ENCODE results near the gene SYT17.

SYT17 gene

DNA sequence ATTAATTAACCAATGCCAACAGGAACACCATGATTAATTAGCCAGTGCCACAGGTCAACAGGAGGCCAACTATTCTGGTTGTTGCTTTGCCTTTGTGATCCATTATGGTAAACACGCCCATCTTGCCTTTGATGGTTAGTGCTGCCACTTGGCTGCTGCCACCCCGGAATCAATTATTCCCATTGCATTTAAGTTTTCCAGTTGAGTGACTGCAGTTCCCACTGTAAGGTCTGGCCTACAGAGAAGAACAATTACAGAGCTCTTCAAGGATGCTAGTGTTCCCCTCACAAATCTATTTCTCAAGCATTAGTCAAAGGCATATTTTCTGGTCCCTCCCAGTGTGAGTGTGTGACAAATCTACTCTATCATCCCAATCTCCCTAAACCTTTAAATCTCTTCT, 110.4 kb downstream of the SYT17 start:
- TF ChIP-seq, protein P1, sequence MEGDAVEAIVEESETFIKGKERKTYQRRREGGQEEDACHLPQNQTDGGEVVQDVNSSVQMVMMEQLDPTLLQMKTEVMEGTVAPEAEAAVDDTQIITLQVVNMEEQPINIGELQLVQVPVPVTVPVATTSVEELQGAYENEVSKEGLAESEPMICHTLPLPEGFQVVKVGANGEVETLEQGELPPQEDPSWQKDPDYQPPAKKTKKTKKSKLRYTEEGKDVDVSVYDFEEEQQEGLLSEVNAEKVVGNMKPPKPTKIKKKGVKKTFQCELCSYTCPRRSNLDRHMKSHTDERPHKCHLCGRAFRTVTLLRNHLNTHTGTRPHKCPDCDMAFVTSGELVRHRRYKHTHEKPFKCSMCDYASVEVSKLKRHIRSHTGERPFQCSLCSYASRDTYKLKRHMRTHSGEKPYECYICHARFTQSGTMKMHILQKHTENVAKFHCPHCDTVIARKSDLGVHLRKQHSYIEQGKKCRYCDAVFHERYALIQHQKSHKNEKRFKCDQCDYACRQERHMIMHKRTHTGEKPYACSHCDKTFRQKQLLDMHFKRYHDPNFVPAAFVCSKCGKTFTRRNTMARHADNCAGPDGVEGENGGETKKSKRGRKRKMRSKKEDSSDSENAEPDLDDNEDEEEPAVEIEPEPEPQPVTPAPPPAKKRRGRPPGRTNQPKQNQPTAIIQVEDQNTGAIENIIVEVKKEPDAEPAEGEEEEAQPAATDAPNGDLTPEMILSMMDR (IDR thresholded peaks at IDR 0.05) = no peak
- Histone ChIP-seq H3K4me3 (ENCODE audit: low read depth in 1 of 2, low read length in 1 of 2) (no peak overlapping the region), H3K36me3 (no peaks in the 10 kb centered on the region), H3K9me3 (no peaks in the 10 kb centered on the region), H3K27me3 (no peaks in the 10 kb centered on the region), H3K4me1 (ENCODE audit: control insufficient read depth in 1 of 2, insufficient read depth in 1 of 2, low read depth in 1 of 2, low read length in 1 of 2) (no peaks in the 10 kb centered on the region), H3K27ac (no peak overlapping the region)

DNA sequence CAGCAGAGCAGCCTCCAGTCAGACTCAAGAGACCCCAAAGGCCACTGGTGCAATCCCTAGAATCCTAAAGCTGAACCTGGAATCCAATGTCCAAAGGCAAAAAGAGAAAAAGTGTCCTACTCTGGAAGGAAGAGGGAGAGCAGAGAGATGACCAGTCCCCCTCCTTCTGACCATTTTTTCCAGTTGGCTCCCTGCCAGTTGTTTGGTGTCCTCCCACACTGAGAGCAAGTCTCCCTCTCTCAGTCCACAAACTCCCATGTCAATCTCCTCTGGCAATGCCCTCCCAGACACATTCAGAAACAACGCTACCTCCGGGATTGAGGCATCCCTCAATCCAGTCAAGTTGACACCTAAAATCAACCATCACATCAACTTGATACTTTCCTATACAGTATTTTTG, 113.2 kb downstream of the SYT17 start:
- no peaks in the 10 kb centered on the region for H3K9me3 ChIP-seq
- H3K27me3 ChIP-seq = no peaks in the 10 kb centered on the region
- TF ChIP-seq, protein P1 (IDR thresholded peaks at IDR 0.05) = no peak
- H3K4me1 ChIP-seq (ENCODE audit: control insufficient read depth in 1 of 2, insufficient read depth in 1 of 2, low read depth in 1 of 2, low read length in 1 of 2) = no peaks in the 10 kb centered on the region
- H3K36me3 ChIP-seq = no peaks in the 10 kb centered on the region
- H3K4me3 ChIP-seq (ENCODE audit: low read depth in 1 of 2, low read length in 1 of 2) = no peak overlapping the region
- no peak overlapping the region for H3K27ac ChIP-seq

DNA sequence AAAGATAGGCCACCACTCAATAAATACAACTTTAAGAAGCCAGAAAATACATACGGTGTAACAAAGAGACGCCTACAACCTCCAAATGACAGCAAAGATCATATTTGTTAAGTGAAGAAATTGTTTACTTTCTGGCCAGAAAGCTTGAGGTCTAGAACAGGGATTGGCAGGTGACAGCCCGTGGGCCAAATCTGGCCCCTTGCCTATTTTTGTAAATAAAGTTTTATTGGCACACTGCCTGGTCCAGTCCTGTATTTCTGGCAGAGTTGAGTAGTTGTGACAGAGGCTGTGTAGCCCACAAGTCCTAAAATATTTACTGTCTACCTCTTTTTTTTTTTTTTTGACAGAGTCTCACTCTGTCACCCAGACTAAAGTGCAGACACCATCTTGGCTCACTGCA, 114.1 kb downstream of the SYT17 start:
- Histone ChIP-seq H3K36me3 (no peaks in the 10 kb centered on the region), H3K27me3 (no peaks in the 10 kb centered on the region), H3K27ac (no peak overlapping the region), H3K4me1 (ENCODE audit: control insufficient read depth in 1 of 2, insufficient read depth in 1 of 2, low read depth in 1 of 2, low read length in 1 of 2) (no peaks in the 10 kb centered on the region), H3K4me3 (ENCODE audit: low read depth in 1 of 2, low read length in 1 of 2) (no peak overlapping the region), H3K9me3 (no peaks in the 10 kb centered on the region)
- TF ChIP-seq, protein P1 (IDR thresholded peaks at IDR 0.05) = no peak

DNA sequence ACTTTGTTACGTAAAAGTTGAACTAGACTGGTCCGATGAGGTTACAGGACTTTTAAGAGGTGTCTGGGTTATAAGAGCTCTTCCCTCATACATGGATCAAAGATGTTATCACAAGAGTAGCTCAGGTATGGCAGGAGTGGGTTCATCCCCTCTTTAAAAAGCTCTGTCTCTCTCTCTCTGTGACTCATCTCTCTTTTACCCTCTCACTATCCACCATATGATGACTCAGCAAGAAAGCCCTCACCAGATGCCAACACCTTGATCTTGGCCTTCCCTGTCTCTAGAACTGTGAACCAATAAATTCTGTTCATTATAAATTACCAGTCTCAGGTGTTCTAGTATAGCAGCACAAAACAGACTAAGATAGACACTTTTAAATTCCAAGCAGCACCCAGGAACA, 115.6 kb downstream of the SYT17 start:
- Histone ChIP-seq H3K36me3 (no peaks in the 10 kb centered on the region), H3K9me3 (no peaks in the 10 kb centered on the region), H3K27ac (no peak overlapping the region), H3K27me3 (no peaks in the 10 kb centered on the region), H3K4me3 (ENCODE audit: low read depth in 1 of 2, low read length in 1 of 2) (no peak overlapping the region), H3K4me1 (ENCODE audit: control insufficient read depth in 1 of 2, insufficient read depth in 1 of 2, low read depth in 1 of 2, low read length in 1 of 2) (no peaks in the 10 kb centered on the region)
- TF ChIP-seq, protein P1 (IDR thresholded peaks at IDR 0.05) = no peak

DNA sequence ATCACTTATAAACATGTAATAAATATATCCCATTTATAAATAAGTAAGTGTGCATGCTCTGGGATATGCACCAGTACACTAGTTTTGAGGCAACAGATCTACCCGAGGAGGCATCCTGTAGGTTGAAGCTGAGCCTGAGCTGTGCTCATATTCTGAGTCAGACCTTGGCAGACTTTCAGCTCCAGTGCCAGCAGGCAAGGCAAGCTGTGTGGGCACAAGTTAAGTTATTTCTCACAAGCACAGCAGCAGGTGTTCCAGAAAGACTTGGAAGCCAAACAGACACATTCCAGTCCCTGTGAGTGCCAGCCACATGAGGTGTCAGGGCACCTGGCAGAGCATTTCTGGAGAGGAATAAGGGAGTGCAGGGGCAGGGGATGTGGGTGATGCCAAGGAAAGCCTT, 116.2 kb downstream of the SYT17 start:
- H3K9me3 ChIP-seq = no peaks in the 10 kb centered on the region
- no peaks in the 10 kb centered on the region for H3K4me1 ChIP-seq (ENCODE audit: control insufficient read depth in 1 of 2, insufficient read depth in 1 of 2, low read depth in 1 of 2, low read length in 1 of 2)
- H3K36me3 ChIP-seq = no peaks in the 10 kb centered on the region
- no peak overlapping the region for H3K27ac ChIP-seq
- H3K4me3 ChIP-seq (ENCODE audit: low read depth in 1 of 2, low read length in 1 of 2) = no peak overlapping the region
- TF ChIP-seq, protein P1 (IDR thresholded peaks at IDR 0.05) = no peak
- H3K27me3 ChIP-seq = no peaks in the 10 kb centered on the region

DNA sequence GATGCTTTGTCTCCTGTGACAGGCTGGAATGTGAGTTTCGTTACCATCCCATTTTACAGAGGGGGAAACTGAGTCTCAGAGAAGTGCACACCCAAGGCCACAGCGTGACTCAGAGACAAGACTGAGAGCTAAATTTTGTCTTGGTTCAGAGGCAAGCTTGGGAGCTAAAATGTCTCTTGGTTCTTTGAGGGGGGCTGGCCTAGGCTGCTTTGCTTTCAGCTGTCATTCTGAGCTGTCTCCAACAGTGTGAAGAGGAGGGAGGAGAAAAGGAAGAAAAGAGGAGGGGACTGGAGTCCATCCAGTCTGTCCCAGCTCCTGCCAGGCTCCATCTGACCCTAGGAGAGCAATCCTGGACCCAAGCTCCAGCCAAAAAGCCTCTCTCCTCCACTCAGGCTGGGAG, 117.4 kb downstream of the SYT17 start, which contains the start of gene CLEC19A:
Gene CLEC19A (plus strand): TSS at position 301 of the 400 bp plus-strand sequence. CDS start 121 bp downstream, outside the sequence.
- no peak within 1 kb of the TSS for H3K27ac ChIP-seq

More for the DNA sequence above, 117.4 kb downstream of the SYT17 start, which contains the start of gene CLEC19A:
- Histone ChIP-seq H3K36me3 (no peaks in the 10 kb centered on the region), H3K4me3 (ENCODE audit: low read depth in 1 of 2, low read length in 1 of 2) (no peak within 1 kb of the TSS), H3K9me3 (no peaks in the 10 kb centered on the region), H3K4me1 (ENCODE audit: control insufficient read depth in 1 of 2, insufficient read depth in 1 of 2, low read depth in 1 of 2, low read length in 1 of 2) (no peaks in the 10 kb centered on the region), H3K27me3 (no peaks in the 10 kb centered on the region)
- TF ChIP-seq, protein P1 (IDR thresholded peaks at IDR 0.05) = no peak
